ENCODE results near the gene GPR18. TPM values are rescaled to one million over a fixed set of nuclear protein-coding genes. Genes with fewer than 3 reads are reported as not detected.

GPR18 gene
- total RNA-seq, 1 experiment from 2014 or later = not detected

- no peak overlapping the region for H3K27ac ChIP-seq (ENCODE audit: low read depth, low read length)
- ChIA-PET RAD21 (ENCODE audit: low non-redundant PET in 1 of 2, low total read pairs in 2 of 2, uncharacterized antibody in 2 of 2, unreplicated experiment in 2 of 2) (no interaction called here), CTCF (interaction anchor here (1.0 to 1.6 kb wide), 4 partner anchors 9 to 80 kb away, joined by 3 to 8 read pairs (median 3); no protein-coding TSS in a partner anchor), POLR2A (no interaction called here)
- H3K9ac ChIP-seq (ENCODE audit: low read length) = no peak overlapping the region
- H3K36me3 ChIP-seq (ENCODE audit: control insufficient read depth in 1 of 2, insufficient read depth in 2 of 2, low read length in 2 of 2) = peaks cover 2 to 3% of the 10 kb centered on the region in 2 experiments; a peak in 1 of 4 replicates
- no TSS peak for BruUV-seq (replicated peaks)
- H3K9me2 ChIP-seq (ENCODE audit: insufficient read depth) = no peaks in the 10 kb centered on the region
- H3K27me3 ChIP-seq (ENCODE audit: insufficient read depth, low read length) = no peaks in the 10 kb centered on the region
- intact Hi-C loops (cut with micrococcal nuclease) = no loop called here
- peaks cover 1% of the 10 kb centered on the region; the same call in 1 of the 2 replicates for H3K79me2 ChIP-seq (ENCODE audit: insufficient read depth, low read length)
- H2AFZ ChIP-seq (ENCODE audit: low read depth, low read length, poor library complexity, severe bottlenecking) = no peak overlapping the region
- ATAC-seq = no peak
- no peak for DNase-seq (ENCODE audit: low read depth, low spot score)
- H4K20me1 ChIP-seq (ENCODE audit: insufficient read depth) = no peaks in the 10 kb centered on the region
- H3K9me3 ChIP-seq (ENCODE audit: control insufficient read depth in 1 of 2, insufficient read depth in 1 of 2, low read depth in 1 of 2, low read length in 2 of 2) = no peaks in the 10 kb centered on the region
- no peak overlapping the region for H3K4me3 ChIP-seq (replicated peaks in 1 of 2; ENCODE audit: low read depth in 1 of 2, low read length in 2 of 2)
- TF ChIP-seq SRF (IDR thresholded peaks at IDR 0.05; ENCODE audit: low read depth) = no peak
- no peak for TF ChIP-seq JUND (IDR thresholded peaks at IDR 0.05)
- TF ChIP-seq ZNF274 (IDR thresholded peaks at IDR 0.05; ENCODE audit: low read depth, low read length) = no peak
- TF ChIP-seq TCF7L2 (IDR thresholded peaks at IDR 0.05; ENCODE audit: borderline replicate concordance, extremely low read depth, insufficient read depth, insufficient read length) = no peak
- no peak for TF ChIP-seq EZH2phosphoT487 (IDR thresholded peaks at IDR 0.05; ENCODE audit: borderline replicate concordance)
- no peak for TF ChIP-seq POLR2A (IDR thresholded peaks at IDR 0.05; ENCODE audit: borderline replicate concordance, extremely low read depth, insufficient read depth, insufficient read length)
- TF ChIP-seq ZBTB33 (IDR thresholded peaks at IDR 0.05; ENCODE audit: extremely low read depth, insufficient replicate concordance, low read length) = no peak
- TF ChIP-seq EZH2 (IDR thresholded peaks at IDR 0.05) = no peak
- TF ChIP-seq FOSL1 (IDR thresholded peaks at IDR 0.05; ENCODE audit: low read depth) = no peak
- TF ChIP-seq CBX3 (IDR thresholded peaks at IDR 0.05; ENCODE audit: low read depth) = no peak
- TF ChIP-seq ATF3 (IDR thresholded peaks at IDR 0.05) = no peak
- no peak for TF ChIP-seq EGR1 (IDR thresholded peaks at IDR 0.05; ENCODE audit: low read depth)
- H3K4me2 ChIP-seq (ENCODE audit: low read length) = no peak overlapping the region
- no peaks in the 10 kb centered on the region for H3K4me1 ChIP-seq (ENCODE audit: control insufficient read depth in 1 of 2, insufficient read depth in 2 of 2, low read length in 2 of 2)
Measured at GRCh38 chr13:99256709-99257108, 1.5 kb downstream of the GPR18 start.
